ENCODE results near the gene OR10H1.
"Not testable (repeated sequence)": the region's sequence is repeated elsewhere in the genome, so short reads cannot be mapped to it uniquely, and the experiment has no call there.

Gene OR10H1

DNA sequence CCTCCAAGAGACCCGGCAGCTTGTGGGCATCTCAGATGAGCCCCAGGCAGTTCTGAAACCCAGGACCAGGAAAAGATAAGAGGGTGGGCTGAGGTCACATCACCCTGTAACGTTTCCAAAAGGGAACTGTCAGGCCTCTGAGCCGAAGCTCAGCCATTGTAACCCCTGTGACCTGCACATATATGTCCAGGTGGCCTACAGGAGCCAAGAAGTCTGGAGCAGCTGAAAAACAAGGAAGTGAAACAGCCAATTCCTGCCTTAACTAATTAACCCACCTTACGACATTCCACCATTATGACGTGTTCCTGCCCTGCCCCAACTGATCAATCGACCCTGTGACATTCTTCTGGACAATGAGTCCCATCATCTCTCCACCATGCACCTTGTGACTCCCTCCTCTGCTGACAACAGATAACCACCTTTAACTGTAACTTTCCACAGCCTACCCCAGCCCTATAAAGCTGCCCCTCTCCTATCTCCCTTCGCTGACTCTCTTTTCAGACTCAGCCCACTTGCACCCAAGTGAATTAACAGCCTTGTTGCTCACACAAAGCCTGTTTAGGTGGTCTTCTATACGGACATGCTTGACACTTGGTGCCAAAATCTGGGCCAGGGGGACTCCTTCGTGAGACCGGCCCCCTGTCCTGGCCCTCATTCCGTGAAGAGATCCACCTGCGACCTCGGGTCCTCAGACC lies 13.3 kb upstream of the OR10H1 start:
- not testable (repeated sequence) for DNase-seq (ENCODE audit: low read depth in 3 of 3)

DNA sequence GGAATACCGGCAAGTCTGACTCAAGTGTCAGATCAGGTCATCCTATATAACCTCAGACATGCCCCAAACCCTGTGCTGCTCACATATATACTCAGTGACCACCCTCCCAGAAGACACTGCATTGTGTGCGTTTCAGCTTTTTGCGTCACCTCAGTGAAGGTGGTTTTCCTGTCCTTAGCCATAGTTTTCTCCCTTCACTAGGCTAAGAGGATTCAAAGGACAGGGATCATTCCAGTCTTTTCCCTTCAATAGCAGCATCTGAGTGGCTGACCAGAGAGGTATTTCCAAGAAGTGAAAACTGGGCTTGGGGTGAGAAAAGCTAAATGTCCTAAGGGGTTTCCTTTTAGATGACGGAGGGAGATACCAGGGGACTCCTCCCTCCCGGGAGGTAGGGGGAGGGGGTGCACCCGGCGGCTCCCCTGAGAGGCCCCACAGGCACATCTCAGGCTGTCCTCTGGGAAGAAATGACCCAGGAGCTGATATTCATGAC lies 12.7 kb upstream of the OR10H1 start:
- DNase-seq (ENCODE audit: low read depth in 3 of 3), result no peak

DNA sequence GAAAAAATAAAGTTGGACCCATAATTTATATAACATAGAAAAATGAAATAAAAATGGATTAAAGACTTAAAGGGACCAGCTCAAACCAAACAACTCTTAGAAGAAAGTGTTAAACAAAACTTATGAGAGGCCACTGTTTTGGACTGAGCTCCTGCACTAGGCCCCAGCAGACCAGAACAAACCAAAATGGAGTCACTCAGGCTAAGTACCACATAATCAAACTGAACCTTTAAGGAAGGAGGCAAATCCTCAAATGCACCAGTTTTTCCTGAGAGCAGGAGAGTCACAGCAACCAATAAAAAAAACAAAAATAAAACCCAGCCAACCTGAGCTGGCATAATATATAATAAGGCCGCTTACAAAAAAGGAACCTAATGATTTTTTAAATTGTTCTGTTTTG lies 10.3 kb upstream of the OR10H1 start:
- no peak for DNase-seq (ENCODE audit: low read depth in 3 of 3)

DNA sequence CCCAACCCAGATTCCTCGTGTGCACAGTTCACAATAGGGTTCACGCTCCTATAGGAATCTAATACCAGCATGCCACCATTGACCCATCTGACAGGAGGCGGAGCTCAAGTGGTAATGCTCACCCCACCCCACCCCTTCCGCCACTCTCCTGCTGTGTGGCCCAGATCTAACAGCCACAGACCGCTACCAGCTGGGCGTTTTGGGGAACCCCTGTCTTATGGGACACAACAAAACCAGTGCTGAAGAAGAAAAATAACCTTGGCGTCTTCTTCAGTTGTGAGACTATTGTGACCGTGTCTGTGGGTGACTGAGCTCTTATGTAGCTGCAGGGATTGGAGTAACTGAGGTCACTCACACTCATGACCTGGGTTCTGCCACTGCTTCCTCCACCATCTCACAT lies 5.2 kb upstream of the OR10H1 start:
- no peak for DNase-seq (ENCODE audit: low read depth in 3 of 3)

DNA sequence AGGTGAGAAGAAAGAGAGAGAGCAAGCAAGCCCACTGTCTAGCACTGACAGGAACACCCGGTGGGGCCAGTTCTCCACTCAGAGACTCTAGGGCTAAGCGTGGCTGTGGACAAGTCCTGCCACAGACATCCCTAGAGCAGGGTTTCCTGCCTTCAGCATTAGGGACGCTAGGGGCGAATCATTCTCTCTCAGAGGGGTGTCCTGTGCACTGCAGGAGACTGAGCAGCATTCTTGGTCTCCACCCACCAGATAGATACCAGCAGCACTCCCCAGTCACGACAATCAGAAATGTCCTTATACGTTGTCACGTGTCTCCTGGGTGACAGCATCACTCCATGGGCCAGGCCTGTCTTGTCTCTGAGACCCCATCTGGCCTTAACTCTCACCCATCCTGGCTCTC lies 1.5 kb downstream of the OR10H1 start:
- no peak for DNase-seq (ENCODE audit: low read depth in 3 of 3)

DNA sequence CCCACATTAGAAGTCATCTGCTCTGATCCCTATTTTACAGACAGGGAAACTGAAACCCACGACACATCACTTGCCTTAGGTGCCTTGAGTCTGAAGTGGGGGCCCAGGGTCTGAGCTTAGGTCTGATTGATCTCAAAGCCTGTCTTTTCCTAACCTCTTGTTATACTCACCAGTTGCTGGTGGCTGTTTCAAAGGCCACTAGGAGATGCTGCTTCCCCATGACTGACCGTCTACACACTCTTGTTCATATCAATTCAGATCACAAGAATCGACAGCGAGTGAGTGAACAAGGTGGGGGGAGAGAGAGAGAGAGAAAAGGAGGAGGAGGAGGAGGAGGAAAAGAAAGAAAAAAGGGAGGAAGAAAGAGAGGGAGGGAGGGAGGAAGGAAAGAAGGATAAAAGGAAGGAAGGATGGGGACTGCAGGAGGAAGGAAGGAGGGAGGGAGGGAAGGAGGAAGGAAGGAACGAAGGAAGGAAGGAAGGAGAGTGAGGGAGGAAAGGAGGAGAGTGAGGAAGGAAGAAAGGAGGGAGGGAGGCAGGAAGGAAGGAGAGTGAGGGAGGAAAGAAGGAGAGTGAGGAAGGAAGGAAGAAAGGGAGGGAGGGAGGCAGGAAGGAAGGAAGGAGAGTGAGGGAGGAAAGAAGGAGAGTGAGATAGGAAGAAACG lies 3.3 kb downstream of the OR10H1 start:
- no peak for DNase-seq (ENCODE audit: low read depth in 3 of 3)

DNA sequence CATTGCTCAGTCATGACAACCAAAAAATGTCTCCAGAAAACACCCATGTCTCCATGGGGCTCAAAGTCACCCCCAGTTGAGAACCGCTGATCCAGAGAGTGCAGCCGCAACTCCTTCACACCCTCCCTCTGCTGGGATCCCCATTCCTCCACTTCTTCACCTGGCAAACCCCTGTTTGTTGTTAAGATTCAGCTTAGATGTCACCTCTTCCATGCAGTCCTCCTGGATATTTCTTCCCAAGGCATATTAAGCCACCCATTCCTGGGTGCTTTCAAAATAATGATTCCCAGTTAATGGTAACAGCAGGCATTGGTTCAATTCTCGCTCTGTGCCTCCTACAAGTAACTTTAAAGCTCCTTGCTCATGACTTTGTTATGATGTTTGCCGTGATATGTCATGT lies 4.0 kb downstream of the OR10H1 start:
- DNase-seq (ENCODE audit: low read depth in 3 of 3), result no peak

DNA sequence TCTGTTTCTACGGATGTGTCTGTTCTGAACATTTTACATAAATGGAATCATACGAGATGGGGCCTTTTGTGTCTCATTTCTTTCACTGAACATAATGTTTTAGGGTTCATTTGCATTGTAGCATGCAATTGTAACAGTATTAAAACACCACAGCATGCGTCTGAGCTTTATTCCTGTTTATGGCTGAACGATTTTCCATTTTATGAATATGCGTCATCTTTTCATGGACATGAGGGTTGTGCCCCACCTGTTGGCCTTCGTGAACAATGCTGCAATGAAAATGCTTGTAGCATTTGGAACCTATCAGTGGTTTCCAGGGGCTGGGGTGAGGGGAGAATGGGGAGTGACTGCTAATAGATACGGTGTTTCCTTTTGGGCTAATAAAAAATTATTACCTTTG lies 5.1 kb downstream of the OR10H1 start:
- DNase-seq (ENCODE audit: low read depth in 3 of 3), result no peak

DNA sequence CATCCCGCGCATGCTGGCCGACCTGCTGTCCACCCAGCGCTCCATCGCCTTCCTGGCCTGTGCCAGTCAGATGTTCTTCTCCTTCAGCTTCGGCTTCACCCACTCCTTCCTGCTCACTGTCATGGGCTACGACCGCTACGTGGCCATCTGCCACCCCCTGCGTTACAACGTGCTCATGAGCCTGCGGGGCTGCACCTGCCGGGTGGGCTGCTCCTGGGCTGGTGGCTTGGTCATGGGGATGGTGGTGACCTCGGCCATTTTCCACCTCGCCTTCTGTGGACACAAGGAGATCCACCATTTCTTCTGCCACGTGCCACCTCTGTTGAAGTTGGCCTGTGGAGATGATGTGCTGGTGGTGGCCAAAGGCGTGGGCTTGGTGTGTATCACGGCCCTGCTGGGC lies 21.2 kb downstream of the OR10H1 start:
- not testable (repeated sequence) for DNase-seq (ENCODE audit: low read depth in 3 of 3)

DNA sequence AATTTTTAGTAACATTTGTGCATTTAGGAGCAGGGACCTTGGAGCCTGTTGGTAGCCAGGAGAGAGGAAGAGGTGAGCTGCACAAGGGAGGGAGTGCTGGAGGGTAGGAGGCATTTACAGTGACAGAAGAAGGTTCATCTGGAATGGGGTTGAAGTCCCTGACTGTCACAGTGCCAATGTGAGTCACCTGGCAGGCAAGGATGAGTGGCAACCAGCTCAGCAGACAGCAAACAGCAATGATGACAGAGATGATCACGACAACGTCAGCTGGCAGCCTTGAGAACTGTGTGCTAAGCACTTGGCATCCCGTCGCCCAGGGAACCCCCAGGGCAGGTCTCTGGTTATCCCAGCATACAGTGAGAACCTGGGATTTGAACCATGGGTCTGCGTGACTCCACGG lies 25.4 kb downstream of the OR10H1 start:
- DNase-seq (ENCODE audit: low read depth in 3 of 3), result no peak

DNA sequence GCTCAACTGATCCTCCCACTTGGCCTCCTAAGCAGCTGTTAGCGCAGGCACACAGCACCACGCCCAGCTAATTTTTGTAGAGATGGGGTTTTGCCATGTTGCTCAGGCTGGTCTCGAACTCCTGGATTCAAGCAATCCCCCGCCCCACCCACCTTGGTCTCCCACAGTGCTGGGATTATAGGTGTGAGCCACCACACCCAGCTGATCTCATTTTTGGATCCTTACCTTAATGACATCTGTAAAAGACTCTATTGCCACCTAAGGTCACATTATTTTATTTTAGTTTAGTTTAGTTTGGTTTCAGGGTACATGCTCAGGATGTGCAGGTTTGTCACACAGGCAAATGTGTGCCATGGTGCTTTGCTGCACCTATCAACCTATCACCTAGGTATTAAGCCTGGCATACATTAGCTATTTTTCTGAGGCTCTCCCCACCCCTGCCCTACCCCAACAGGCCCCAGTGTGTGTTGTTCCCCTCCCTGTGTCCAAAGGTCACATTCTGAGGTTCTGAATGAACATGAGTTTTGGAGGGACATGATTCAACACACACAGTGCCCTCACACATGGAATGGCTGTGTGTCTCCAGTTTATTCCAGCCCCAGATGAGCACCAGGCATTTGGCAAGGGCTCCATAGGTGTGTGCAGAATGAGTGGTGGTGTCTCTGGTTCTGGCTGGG lies 26.7 kb downstream of the OR10H1 start:
- DNase-seq (ENCODE audit: low read depth in 3 of 3), result no peak

DNA sequence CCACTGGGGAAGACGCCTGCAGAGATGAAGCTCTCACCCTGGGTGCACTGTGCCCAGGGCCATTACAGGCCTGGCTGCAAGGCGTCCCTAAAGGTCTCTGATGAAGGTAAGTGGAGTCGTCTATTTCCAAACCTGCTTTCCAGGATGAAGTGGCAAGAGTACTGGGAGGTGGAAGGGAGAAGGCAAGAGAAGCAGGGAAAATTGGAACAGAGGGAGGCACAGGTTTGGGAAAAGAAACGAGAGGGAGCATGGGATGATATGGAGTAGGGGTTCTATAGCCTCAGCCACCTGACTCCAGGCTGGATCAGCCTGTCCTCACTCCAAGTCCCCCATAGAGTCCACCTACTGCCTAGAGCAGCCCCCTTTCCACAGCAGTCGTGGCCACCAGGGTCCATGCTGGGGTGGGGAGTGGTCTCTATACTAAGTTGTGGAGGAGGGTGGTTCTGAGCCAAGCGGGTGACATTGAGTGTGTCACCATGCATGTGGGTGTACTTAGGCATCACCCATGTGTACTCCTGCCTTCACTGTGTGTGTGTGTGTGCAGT lies 27.8 kb downstream of the OR10H1 start, which contains the start of gene OR10H5:
OR10H5 (plus strand) TSS at position 51 of the 545 bp plus-strand sequence. CDS start 6,388 bp downstream, outside the sequence.
- DNase-seq (ENCODE audit: low read depth in 3 of 3), result no peak

DNA sequence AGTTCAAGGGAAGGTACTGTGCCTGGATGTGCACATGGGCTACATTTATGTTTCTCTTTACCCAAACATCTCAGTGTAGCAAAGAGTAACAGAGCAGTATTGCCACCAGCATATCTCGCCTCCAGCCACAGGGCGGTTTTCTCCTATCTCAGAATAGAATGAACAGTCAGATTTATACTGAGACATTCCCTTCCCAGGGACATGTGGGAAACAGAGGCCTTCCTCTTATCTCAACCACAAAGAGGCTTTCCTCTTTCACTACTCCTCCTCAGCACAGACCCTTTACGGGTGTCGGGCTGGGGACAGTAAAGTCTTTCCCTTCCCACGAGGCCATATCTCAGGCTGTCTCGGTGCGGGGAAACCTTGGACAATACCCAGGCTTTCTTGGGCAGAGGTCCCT lies 32.6 kb downstream of the OR10H1 start:
- not testable (repeated sequence) for DNase-seq (ENCODE audit: low read depth in 3 of 3)

DNA sequence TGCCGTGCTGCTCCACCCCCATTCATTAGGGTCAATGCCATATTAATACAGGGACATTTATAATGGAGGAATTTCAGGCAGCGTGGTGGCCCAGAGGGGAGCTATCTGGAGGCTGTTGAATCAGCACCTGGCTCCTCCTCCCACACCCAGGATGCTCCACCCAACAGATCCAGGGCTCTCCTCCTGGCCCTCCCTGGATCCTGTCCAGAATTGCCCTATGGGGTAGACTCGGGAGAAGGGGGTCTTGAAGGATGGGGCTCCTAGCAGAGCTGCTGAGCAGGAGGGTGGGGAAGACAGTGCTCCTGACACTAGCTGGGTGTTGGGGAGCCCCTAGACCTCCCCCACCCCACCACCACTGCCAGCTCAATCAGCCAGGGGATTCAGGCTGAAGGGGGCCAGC lies 33.3 kb downstream of the OR10H1 start:
- no peak for DNase-seq (ENCODE audit: low read depth in 3 of 3)

DNA sequence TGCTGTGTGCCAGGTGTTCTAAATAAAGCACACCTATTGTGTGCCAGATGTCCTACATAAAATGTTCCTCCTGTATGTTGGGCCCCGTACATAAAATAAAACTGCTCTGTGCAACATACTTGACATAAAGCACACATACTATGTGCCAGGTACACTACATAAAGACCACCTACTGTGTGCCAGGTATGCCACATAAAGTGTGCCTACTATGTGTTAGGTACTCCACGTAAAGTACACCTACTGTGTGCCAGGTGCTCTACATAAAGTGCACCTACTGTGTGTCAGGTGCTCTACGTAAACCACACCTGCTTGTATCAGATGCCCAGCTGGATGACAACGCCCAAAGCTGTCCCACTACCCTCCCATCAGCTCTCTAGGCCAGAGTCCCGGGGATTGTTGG lies 33.8 kb downstream of the OR10H1 start:
- DNase-seq (ENCODE audit: low read depth in 3 of 3), result no peak

DNA sequence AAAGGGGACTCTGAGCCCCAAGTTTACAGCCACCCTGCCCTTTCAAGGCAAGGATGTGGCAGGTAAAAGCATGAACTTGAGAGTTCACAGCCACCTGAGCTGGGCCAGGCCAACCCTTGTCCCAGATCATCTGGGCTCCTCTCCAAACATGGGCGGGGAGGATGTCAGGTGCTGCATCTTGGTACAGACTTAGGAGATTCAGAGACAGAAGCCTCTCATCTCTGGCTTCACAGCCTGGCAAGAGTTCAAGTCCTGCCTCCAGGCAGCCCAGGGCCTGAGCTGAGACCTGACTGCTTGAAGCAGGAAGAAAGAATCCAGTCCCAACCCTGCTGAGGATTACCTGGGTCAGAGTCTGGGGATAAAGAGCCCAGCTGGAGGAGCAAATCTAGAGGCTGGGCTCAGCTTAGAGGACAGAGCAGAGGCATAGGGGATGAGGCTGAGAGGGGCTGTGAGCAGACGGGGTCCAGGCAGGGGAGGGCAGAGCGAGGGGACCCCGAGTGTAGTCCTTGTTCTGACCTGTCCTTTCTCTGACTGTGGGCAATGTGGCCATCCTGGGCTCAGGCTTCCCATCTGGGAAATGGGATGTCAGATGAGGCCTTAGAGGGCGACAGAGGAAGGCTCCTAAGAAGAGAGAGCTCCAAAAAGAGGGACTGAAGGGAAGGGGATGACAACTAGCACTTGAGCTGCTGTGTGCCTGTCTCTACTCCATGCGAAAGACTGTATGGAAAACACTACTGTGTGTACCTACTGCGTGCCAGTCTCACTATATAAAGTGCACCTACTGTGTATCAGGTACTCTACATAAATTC lies 34.6 kb downstream of the OR10H1 start:
- no peak for DNase-seq (ENCODE audit: low read depth in 3 of 3)

DNA sequence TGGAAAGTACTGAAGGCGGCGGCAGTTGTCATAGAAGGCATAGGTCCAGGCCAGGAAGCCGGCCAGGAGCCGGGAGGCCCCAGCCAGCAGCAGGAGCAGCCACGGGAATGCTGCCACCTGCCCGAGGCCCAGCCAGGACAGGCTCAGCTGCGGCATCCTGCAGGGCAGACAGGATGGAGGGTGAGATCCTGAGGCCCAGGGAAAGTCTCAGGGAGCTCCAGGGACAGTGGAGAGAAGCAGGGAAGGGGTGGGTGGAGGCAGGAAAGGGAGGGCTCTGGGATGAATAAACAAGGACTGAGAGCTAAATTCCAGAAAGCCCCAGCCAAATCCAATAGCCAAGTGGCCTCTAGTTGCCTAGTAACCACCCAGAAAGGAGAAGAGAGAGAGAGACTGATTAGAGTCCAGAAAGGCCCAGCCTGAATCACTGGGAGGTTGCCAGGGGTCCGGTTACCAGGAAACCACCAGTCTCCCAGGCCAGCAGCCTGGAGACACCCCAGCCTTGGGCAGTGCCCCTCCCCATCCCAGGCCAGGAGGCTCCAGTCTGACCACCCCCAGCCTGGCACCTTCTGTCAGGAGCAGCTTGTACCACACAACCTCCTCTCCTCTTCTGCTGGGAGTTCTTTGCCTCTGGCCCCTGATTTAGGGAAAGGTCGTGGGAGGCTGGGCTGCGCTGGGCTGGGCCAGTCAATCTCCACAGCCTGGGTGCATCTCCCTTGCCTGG lies 35.5 kb downstream of the OR10H1 start:
- DNase-seq (ENCODE audit: low read depth in 3 of 3), result no peak

DNA sequence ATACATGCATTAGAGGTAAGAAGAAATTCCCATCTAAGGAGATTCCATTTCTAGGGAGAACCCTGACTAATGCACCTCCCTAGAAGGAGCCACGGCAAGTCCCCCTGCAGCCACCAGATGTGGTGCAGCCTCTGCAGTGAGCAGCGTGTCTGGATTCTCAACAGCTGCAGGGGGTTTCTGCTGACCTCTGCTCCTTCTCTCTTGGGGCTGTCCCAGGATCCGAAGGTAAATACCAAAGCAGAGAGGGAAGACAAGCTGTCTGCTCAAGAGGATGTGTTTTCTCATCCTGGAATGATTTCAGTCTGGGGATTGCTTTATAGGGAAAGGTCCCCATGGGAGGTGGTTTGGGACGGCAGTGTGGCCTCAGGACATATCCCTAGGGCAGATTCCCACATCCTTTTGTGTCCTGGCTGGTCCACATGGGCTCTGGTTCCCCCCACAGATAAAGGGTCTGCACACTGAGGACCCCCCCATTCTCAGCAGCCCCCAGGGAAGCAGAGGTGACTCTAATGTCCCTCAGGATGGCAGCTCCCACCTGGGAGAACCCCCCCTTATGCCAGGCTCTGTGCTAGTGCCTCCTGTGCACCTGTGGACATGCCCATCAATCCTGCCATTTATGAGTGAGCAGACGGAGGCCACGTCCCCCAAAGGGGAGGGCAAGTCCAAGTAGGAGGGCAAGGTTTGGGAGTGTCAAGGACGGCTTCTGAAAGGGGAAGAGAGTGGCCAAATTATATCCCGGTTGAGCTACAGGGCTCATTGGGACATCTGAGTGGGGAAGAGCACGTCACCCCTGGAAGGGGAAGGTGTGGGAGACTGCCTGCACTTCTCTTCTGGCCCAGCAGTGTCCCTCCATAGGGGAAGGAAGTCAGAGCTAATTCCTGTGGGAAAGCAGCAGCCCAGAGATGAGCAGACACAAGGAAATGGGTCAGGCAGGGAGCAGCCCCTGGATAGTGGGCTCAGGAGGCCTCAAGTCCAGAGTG lies 38.2 kb downstream of the OR10H1 start:
- DNase-seq (ENCODE audit: low read depth in 3 of 3), result no peak

DNA sequence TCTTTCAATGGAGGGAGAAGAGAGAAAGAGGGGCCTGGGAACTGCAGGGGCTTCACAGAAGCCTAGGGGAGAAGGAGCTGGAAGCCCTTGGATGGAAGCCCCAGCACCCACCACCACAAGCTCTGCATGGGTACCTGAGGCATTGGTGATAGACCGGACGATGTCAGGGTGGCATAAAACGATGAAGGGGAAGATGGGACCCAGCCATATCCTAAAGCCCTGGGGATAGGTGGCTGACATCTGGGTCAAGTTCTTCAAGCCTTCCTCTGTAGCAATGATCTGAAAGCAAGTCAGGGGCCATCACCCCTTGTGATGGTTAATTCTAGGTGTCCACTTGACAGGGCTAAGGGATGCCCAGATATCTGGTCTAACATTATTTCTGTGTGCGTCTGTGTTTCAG lies 39.2 kb downstream of the OR10H1 start:
- DNase-seq (ENCODE audit: low read depth in 3 of 3), result no peak

DNA sequence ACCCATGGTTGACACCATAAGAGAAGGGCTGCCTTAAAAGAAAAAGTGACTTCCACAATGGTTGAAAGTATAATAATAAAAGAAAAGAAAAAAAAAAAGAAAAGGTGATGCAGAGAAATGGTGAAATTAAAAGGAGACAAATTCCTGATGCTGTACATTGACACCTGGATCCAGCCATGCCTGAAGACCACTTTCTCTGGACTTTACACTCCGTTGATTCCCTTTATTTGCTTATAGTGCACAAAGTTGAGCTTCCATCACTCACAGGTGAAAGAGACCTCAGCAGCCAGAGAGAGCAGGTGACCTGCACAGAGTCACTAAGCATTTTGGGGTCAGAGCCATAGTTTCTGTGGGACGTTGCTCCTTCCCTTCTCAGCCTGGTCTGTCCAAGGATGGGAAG lies 40.2 kb downstream of the OR10H1 start:
- DNase-seq (ENCODE audit: low read depth in 3 of 3), result no peak
